GM18861 (cell line): ENCODE measurements around the gene ZNF467.

Experiments
- ATAC-seq: cut with Tn5 transposase; IDR thresholded peaks from one replicate; pipeline ENCODE4 v1.9.1; 2021; ENCODE audit not compliant: unreplicated experiment

Gene ZNF467

GRCh38 chr7:149751043-149751775, 22.2 kb downstream of the ZNF467 start:
- no peak for ATAC-seq

- ATAC-seq, result no peak
These were observed 23.1 kb downstream of the ZNF467 start for GRCh38 chr7:149750122-149750845.

GRCh38 chr7:149748076-149748874, 25.1 kb downstream of the ZNF467 start:
- ATAC-seq, result no peak

DNA sequence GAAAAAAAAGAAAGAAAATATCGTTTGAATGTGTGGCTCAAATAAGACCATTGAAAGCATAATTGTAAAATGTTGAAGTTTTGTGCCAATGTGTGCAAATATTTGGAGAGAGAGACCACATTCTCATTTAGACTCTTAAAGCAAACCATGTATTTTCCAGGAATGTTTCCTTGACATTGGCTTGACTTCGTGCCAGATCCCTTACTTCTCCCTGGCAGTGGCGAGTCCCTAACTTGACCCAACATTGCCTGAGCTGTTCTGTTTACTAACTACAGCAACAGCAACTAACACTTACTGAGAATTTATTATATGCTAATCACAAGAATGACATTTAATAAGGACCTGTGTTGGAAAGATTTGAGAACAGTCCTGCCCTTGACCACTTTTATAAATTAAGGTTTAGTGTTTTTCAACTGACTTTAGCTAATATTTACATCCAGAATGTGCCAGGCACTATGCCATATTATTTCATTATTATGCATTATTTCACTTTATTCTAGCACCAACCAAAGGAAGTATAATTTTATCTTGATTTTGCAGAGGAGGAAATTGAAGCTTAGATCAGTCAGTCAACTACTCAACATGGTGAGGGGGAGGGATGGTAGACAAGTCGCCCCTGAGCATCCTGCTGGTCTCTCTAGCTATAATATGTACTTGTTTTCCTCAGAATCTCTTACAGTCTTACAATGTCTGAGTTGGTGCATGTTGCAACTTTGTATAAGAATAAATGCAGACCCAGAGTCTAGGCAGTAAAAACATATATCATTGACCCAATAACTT, 29.7 kb downstream of the ZNF467 start:
- ATAC-seq, result no peak

DNA sequence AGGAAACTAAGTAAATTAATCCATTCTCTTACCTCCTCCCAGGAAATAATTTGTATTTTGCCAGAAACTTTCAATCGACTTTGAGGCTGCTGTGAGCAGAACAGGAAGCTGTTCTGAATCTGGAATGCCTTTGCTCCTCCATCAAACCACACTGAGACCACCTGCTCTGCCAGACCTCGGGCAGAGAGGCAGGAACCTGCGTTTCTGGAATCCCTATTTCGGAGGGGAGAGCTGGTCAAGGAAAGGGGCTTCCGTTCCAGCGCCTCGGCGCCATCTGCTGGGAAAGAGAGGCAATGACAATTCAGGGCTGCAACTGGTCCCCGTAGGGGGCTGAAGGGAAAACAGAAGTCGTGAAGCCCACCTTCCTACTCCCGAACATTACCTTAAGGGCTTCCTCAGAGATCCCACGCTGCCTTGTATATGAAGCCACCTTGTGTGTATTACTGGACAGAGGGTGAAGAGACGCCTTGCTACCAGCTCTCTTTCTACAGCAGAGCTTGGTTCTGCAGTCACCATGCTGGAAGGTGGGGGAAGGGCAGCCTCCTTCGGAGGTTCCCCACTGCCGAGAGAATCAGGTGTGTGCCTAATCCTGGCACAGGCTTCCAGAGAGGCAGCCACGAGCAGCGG, 31.2 kb downstream of the ZNF467 start:
- ATAC-seq, result no peak

DNA sequence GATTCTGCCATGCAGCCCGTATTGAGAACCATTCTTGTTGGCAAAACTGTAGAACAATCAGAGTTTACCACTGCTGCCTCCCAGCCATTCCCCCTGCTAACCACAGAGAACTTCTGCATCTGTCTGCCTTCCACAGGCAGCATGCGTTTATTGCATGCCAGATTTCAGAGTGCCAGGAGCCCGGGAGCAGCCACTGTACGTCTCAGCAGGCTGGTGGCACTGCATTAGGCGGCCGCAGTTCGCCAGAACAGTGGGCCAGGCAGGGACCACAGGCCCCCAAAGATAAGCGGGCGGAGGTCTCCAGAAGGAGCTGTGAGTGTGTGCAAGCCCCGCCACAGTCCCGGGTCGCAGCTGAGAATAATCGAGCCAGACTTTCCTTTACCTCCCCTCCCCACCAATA, 31.8 kb downstream of the ZNF467 start:
- no peak for ATAC-seq

GRCh38 chr7:149736478-149737360, 36.7 kb downstream of the ZNF467 start:
- no peak for ATAC-seq

GRCh38 chr7:149735779-149736477, 37.5 kb downstream of the ZNF467 start:
- no peak for ATAC-seq

- no peak for ATAC-seq
These were observed 38.2 kb downstream of the ZNF467 start for GRCh38 chr7:149735181-149735602.

GRCh38 chr7:149734791-149735075, 38.7 kb downstream of the ZNF467 start:
- no peak for ATAC-seq

DNA sequence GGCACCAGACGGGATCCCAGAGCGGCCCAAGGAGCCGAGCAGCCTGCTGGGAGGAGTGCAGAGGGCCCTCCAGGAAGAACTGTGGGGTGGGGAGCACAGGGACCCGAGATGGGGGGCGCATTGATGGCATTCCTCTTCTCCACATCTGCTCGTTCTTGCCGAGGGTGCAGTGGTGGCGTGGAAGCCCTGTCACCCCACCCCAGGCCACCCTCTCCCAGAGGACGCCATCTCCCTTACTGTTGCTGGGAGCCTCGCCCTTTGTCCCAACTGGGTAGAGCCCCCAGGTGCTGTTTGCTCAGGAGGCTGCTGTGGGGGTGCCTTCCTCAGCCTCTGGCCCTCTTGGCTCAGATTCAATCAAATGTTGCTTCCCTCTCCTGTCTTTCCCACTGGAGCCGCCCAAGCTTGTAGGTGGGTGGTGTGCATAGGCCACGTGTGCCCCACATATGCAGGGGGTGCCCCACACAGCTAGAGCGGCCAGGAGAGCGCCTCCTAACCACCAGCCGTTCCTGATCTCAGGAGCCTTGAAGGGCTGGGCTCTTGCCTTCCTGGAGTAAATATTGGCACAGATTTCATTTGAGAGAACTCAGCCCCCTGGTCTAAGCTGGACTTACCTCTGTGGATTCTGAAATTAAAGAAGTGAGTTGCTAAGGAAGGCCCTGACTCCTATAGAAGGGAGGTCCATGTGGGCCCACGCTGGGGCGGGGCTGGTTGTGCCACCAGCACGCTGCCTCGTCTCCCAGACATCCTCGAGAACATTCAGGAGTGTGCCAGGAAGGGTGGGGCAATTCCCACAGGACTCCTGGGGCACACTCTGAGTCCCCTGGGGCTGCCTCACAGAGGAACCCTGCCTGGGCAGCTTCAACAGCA, 39.2 kb downstream of the ZNF467 start:
- no peak for ATAC-seq

GRCh38 chr7:149733131-149733923, 40.1 kb downstream of the ZNF467 start:
- no peak for ATAC-seq

- no peak for ATAC-seq
These were observed 40.8 kb downstream of the ZNF467 start for GRCh38 chr7:149732611-149733010.

GRCh38 chr7:149732111-149732561, 41.3 kb downstream of the ZNF467 start:
- ATAC-seq, result no peak

GRCh38 chr7:149731207-149731955, 42.0 kb downstream of the ZNF467 start:
- no peak for ATAC-seq

- ATAC-seq, result no peak
These were observed 43.2 kb downstream of the ZNF467 start for GRCh38 chr7:149729983-149730801.
